GM23338 (cell line): Measurements from ENCODE around the gene RPA1. TPM values are rescaled to one million over a fixed set of nuclear protein-coding genes. Genes with fewer than 3 reads are reported as not detected.

Source experiments
- CREB1 ChIP-seq: fragments of 250-450 bp; sonication (Bioruptor Pico); IDR thresholded peaks from 2 replicates; pipeline ENCODE4 v1.5.0; 2020; ENCODE audit warnings: low read depth, mild to moderate bottlenecking, moderate library complexity
- CTCF ChIP-seq, 2 experiments: fragments of 200-600 bp in 1 of 2; sonication (generic) in 1 of 2; conservative IDR thresholded peaks; 2 replicates each; pipeline versions ENCODE4 v1.5.1 to v1.6.1; 2016 to 2017; ENCODE audit warnings: antibody characterized with exemption in 2 of 2, low read depth in 2 of 2, mild to moderate bottlenecking in 2 of 2, moderate library complexity in 1 of 2
- ETS1 ChIP-seq: IDR thresholded peaks from 2 replicates; pipeline ENCODE4 v1.6.1; 2016; ENCODE audit warnings: antibody characterized with exemption
- EZH2 ChIP-seq: fragments of 200-600 bp; sonication (generic); IDR thresholded peaks from one replicate; pipeline ENCODE4 v1.8.0; 2017; ENCODE audit warnings: antibody characterized with exemption, mild to moderate bottlenecking, low read depth; ENCODE audit not compliant: unreplicated experiment
- EZH2phosphoT487 ChIP-seq: fragments of 200-600 bp; sonication (generic); IDR thresholded peaks from one replicate; pipeline ENCODE4 v1.8.1; 2018; ENCODE audit warnings: antibody characterized with exemption; ENCODE audit not compliant: unreplicated experiment
- JUNB ChIP-seq: IDR thresholded peaks from one replicate; pipeline ENCODE4 v1.6.1; 2016; ENCODE audit warnings: antibody characterized with exemption; ENCODE audit not compliant: unreplicated experiment
- NANOG ChIP-seq: IDR thresholded peaks from 2 replicates; pipeline ENCODE4 v1.6.1; 2016; ENCODE audit warnings: antibody characterized with exemption, borderline replicate concordance
- STAT1 ChIP-seq: IDR thresholded peaks from one replicate; pipeline ENCODE4 v1.6.1; 2016; ENCODE audit warnings: antibody characterized with exemption; ENCODE audit not compliant: unreplicated experiment
- ZNF331 ChIP-seq: fragments of 250-450 bp; sonication (Bioruptor Pico); IDR thresholded peaks from 2 replicates; pipeline ENCODE4 v1.5.0; 2020; ENCODE audit warnings: low read depth, mild to moderate bottlenecking, moderate library complexity
- ZNF462 ChIP-seq: fragments of 250-450 bp; sonication (Bioruptor Pico); IDR thresholded peaks from 2 replicates; pipeline ENCODE4 v1.5.0; 2020; ENCODE audit warnings: mild to moderate bottlenecking, moderate library complexity
- polyA plus RNA-seq: library from polyadenylated mRNA; unstranded; fragments of >200 nt; fragmentation: Nextera tagmentation; extraction: Ambion mirVana; gene quantifications from 2 replicates; pipeline ENCODE4 v1.2.1, GENCODE V29; 2016
- total RNA-seq: library from RNA; depleted of rRNA; stranded (reverse); fragments of >200 nt; shearing (Covaris generic); gene quantifications from 2 replicates; pipeline ENCODE4 v1.2.3, GENCODE V29; 2014

Gene RPA1
- total and polyA plus RNA-seq, 2 experiments from 2014 or later: 33.7 to 52.1 TPM

- TF ChIP-seq ZNF462 (no peak), JUNB (no peak), CTCF (conservative IDR thresholded peaks at IDR 0.05; ENCODE audit: low read depth in 2 of 2) (no peak), CREB1 (CRISPR knock-in tag) (no peak), NANOG (no peak), EZH2 (no peak), ETS1 (no peak), STAT1 (no peak), EZH2phosphoT487 (no peak), ZNF331 (CRISPR knock-in tag) (no peak)
These were observed 33.0 kb upstream of the RPA1 start (continued) for GRCh38 chr17:1796800-1797199.
